Astrocyte (in vitro differentiated cells and primary cell): ENCODE data around the gene CACNB4. TPM values are rescaled to one million over a fixed set of nuclear protein-coding genes. Genes with fewer than 3 reads are reported as not detected.

Source experiments
- DNase-seq: peaks from one replicate; pipeline ENCODE4 v3.0.0-alpha.2; 2010; ENCODE audit warnings: low read depth
- FAIRE-seq: peaks from 2 replicates; lab custom pipeline; 2011; peaks lifted over from hg19 to GRCh38; lab: Jason Lieb, UNC
- H2AFZ ChIP-seq: 2 replicates; pipeline ENCODE4 v1.6.0; 2012; ENCODE audit warnings: low read depth, low read length, inconsistent platforms
- H3K27ac ChIP-seq: 2 replicates; pipeline ENCODE4 v1.5.1; 2011; ENCODE audit warnings: low read depth, low read length, inconsistent platforms
- H3K27me3 ChIP-seq: 2 replicates; pipeline ENCODE4 v1.6.0; 2011; ENCODE audit warnings: low read length, inconsistent platforms; ENCODE audit not compliant: insufficient read depth
- H3K36me3 ChIP-seq: 2 replicates; pipeline ENCODE4 v1.5.1; 2011; ENCODE audit warnings: low read length, inconsistent platforms; ENCODE audit not compliant: insufficient read depth
- H3K4me1 ChIP-seq: 2 replicates; pipeline ENCODE4 v1.5.1; 2011; ENCODE audit warnings: low read length, inconsistent platforms; ENCODE audit not compliant: insufficient read depth
- H3K4me2 ChIP-seq: 2 replicates; pipeline ENCODE4 v1.6.0; 2012; ENCODE audit warnings: low read length, inconsistent platforms
- H3K4me3 ChIP-seq: 2 replicates; pipeline ENCODE4 v1.5.1; 2011; ENCODE audit warnings: low read depth, mild to moderate bottlenecking, low read length, inconsistent platforms; ENCODE audit not compliant: insufficient read depth
- H3K79me2 ChIP-seq: 2 replicates; pipeline ENCODE4 v1.6.0; 2012; ENCODE audit warnings: mild to moderate bottlenecking, low read length, inconsistent platforms; ENCODE audit not compliant: insufficient read depth
- H3K9ac ChIP-seq: 2 replicates; pipeline ENCODE4 v1.6.0; 2012; ENCODE audit warnings: mild to moderate bottlenecking, low read length, inconsistent platforms
- H3K9me3 ChIP-seq: 2 replicates; pipeline ENCODE4 v1.5.1; 2012; ENCODE audit warnings: low read depth, mild to moderate bottlenecking, low read length, inconsistent platforms; ENCODE audit not compliant: insufficient read depth
- H4K20me1 ChIP-seq: 2 replicates; pipeline ENCODE4 v1.6.0; 2012; ENCODE audit warnings: low read length, inconsistent platforms; ENCODE audit not compliant: insufficient read depth
- H3K27ac Mint-ChIP-seq: one replicate; pipeline ENCODE4 v1.8.0; 2021; ENCODE audit warnings: mild to moderate bottlenecking, mixed read lengths; ENCODE audit not compliant: unreplicated experiment
- H3K27me3 Mint-ChIP-seq: one replicate; pipeline ENCODE4 v1.8.0; 2021; ENCODE audit warnings: low read depth, mixed read lengths; ENCODE audit not compliant: unreplicated experiment
- H3K36me3 Mint-ChIP-seq: one replicate; pipeline ENCODE4 v1.8.0; 2021; ENCODE audit warnings: low read depth, mixed read lengths; ENCODE audit not compliant: unreplicated experiment
- H3K4me1 Mint-ChIP-seq: one replicate; pipeline ENCODE4 v1.8.0; 2021; ENCODE audit warnings: low read depth, mixed read lengths; ENCODE audit not compliant: unreplicated experiment
- H3K4me3 Mint-ChIP-seq: one replicate; pipeline ENCODE4 v1.8.0; 2021; ENCODE audit warnings: mild to moderate bottlenecking, moderate library complexity, mixed read lengths; ENCODE audit not compliant: unreplicated experiment
- H3K9me3 Mint-ChIP-seq: one replicate; pipeline ENCODE4 v1.8.0; 2021; ENCODE audit warnings: mild to moderate bottlenecking, mixed read lengths; ENCODE audit not compliant: unreplicated experiment
- EZH2 ChIP-seq: IDR thresholded peaks from 2 replicates; pipeline ENCODE4 v1.6.1; 2012; ENCODE audit warnings: mild to moderate bottlenecking, low read length, inconsistent platforms; ENCODE audit not compliant: insufficient read depth
- total RNA-seq: library from RNA; stranded (reverse); gene quantifications from 2 replicates; pipeline ENCODE4 v1.2.1, GENCODE V29; 2021
- TF ChIP-seq, protein P1 (sequence below): IDR thresholded peaks from 2 replicates; pipeline ENCODE4 v1.5.1; 2011; ENCODE audit warnings: low read depth, mild to moderate bottlenecking, inconsistent platforms, low read length, moderate library complexity; ENCODE audit not compliant: insufficient read depth

CACNB4 gene
- total RNA-seq, 1 donor from 2014 or later: 1.8 TPM

DNA sequence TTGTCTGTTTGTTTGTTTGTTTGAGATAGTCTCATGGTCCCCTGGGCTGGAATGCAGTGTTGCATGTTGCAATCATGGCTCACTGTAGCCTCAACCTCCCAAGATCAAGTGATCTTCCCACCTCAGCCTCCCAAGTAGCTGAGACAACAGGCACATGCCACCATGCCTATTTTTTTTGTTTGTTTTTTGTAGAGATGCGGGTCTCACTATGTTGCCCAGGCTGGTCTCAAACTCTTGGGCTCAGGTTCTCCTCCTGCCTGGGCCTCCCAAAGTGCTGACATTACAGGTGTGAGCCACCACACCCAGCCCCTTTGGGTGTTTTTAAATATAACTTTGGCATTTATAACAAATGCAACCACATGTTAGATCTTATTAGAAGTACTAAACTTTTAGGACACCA lies 308.2 kb downstream of the CACNB4 start:
- peaks cover 13% of the 10 kb centered on the region for H3K36me3 Mint-ChIP-seq
- H3K27ac ChIP-seq: no peak overlapping the region
- no peaks in the 10 kb centered on the region for H3K79me2 ChIP-seq
- no peak for DNase-seq
- FAIRE-seq: no peak
- H3K4me2 ChIP-seq: no peak overlapping the region
- peaks cover 3% of the 10 kb centered on the region for H3K36me3 ChIP-seq
- peaks cover 3% of the 10 kb centered on the region for H3K4me1 Mint-ChIP-seq
- no peak overlapping the region for H2AFZ ChIP-seq
- no peak overlapping the region for H3K4me3 ChIP-seq
- no peak overlapping the region for H3K9ac ChIP-seq
- H4K20me1 ChIP-seq: no peaks in the 10 kb centered on the region
- H3K9me3 Mint-ChIP-seq: no peaks in the 10 kb centered on the region
- no peaks in the 10 kb centered on the region for H3K27me3 Mint-ChIP-seq
- no peaks in the 10 kb centered on the region for H3K9me3 ChIP-seq
- no peak overlapping the region for H3K4me3 Mint-ChIP-seq
- no peaks in the 10 kb centered on the region for H3K4me1 ChIP-seq
- H3K27ac Mint-ChIP-seq: no peak overlapping the region
- TF ChIP-seq, protein P1, sequence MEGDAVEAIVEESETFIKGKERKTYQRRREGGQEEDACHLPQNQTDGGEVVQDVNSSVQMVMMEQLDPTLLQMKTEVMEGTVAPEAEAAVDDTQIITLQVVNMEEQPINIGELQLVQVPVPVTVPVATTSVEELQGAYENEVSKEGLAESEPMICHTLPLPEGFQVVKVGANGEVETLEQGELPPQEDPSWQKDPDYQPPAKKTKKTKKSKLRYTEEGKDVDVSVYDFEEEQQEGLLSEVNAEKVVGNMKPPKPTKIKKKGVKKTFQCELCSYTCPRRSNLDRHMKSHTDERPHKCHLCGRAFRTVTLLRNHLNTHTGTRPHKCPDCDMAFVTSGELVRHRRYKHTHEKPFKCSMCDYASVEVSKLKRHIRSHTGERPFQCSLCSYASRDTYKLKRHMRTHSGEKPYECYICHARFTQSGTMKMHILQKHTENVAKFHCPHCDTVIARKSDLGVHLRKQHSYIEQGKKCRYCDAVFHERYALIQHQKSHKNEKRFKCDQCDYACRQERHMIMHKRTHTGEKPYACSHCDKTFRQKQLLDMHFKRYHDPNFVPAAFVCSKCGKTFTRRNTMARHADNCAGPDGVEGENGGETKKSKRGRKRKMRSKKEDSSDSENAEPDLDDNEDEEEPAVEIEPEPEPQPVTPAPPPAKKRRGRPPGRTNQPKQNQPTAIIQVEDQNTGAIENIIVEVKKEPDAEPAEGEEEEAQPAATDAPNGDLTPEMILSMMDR: no peak
- TF ChIP-seq EZH2: no peak
- H3K27me3 ChIP-seq: no peaks in the 10 kb centered on the region

GRCh38 chr2:151789055-151789834 lies 309.6 kb downstream of the CACNB4 start:
- no peak overlapping the region for H3K9ac ChIP-seq
- H2AFZ ChIP-seq: no peak overlapping the region
- Mint-ChIP-seq H3K27ac (no peak overlapping the region), H3K9me3 (no peaks in the 10 kb centered on the region), H3K4me3 (no peak overlapping the region), H3K36me3 (peaks cover 18% of the 10 kb centered on the region), H3K4me1 (no peaks in the 10 kb centered on the region), H3K27me3 (no peaks in the 10 kb centered on the region)
- no peak for FAIRE-seq
- H3K4me3 ChIP-seq: no peak overlapping the region
- no peaks in the 10 kb centered on the region for H3K4me1 ChIP-seq
- peaks cover 3% of the 10 kb centered on the region for H3K36me3 ChIP-seq
- no peaks in the 10 kb centered on the region for H3K79me2 ChIP-seq
- no peaks in the 10 kb centered on the region for H3K9me3 ChIP-seq
- H4K20me1 ChIP-seq: no peaks in the 10 kb centered on the region
- DNase-seq: no peak
- TF ChIP-seq, protein P1: no peak
- no peak for TF ChIP-seq EZH2
- no peak overlapping the region for H3K27ac ChIP-seq
- H3K27me3 ChIP-seq: no peaks in the 10 kb centered on the region
- no peak overlapping the region for H3K4me2 ChIP-seq

GRCh38 chr2:151786483-151786882 lies 312.4 kb downstream of the CACNB4 start:
- Histone ChIP-seq H3K9me3 (no peaks in the 10 kb centered on the region), H3K9ac (no peak overlapping the region), H3K4me2 (no peak overlapping the region), H3K27me3 (no peaks in the 10 kb centered on the region), H3K79me2 (no peaks in the 10 kb centered on the region), H3K36me3 (no peaks in the 10 kb centered on the region), H2AFZ (no peak overlapping the region), H3K27ac (no peak overlapping the region), H3K4me1 (no peaks in the 10 kb centered on the region), H4K20me1 (no peaks in the 10 kb centered on the region), H3K4me3 (no peak overlapping the region)
- TF ChIP-seq, protein P1: no peak
- TF ChIP-seq EZH2: no peak
- DNase-seq (no peak), FAIRE-seq (peak; percentile 32)
- H3K27ac Mint-ChIP-seq: no peak overlapping the region
- no peaks in the 10 kb centered on the region for H3K27me3 Mint-ChIP-seq
- no peaks in the 10 kb centered on the region for H3K9me3 Mint-ChIP-seq
- peaks cover 16% of the 10 kb centered on the region for H3K36me3 Mint-ChIP-seq
- H3K4me1 Mint-ChIP-seq: peaks cover 3% of the 10 kb centered on the region
- no peak overlapping the region for H3K4me3 Mint-ChIP-seq
